ENCODE results near the gene IFT52.
"Not testable (repeated sequence)": the region's sequence is repeated elsewhere in the genome, so short reads cannot be mapped to it uniquely, and the experiment has no call there.

Gene IFT52

GRCh38 chr20:43590036-43590391 lies 723 bp upstream of the IFT52 start:
- Histone ChIP-seq H3K4me3 (ENCODE audit: severe bottlenecking) (peak overlapping the region; percentile 72), H3K27ac (ENCODE audit: poor library complexity, severe bottlenecking) (peak overlapping the region; percentile 22), H3K27me3 (ENCODE audit: insufficient read depth, poor library complexity, severe bottlenecking) (no peaks in the 10 kb centered on the region), H3K36me3 (ENCODE audit: low read depth) (peaks cover 14% of the 10 kb centered on the region), H3K4me1 (ENCODE audit: insufficient read depth, poor library complexity, severe bottlenecking) (peaks cover 13% of the 10 kb centered on the region), H3K9me3 (ENCODE audit: severe bottlenecking) (no peaks in the 10 kb centered on the region)
- no peak for TF ChIP-seq CTCF (IDR thresholded peaks at IDR 0.05; ENCODE audit: poor library complexity, severe bottlenecking)
- DNase-seq (ENCODE audit: low spot score) (no peak), ATAC-seq (ENCODE audit: low read depth) (peak; percentile 1)

- DNase-seq (ENCODE audit: low spot score); ATAC-seq (ENCODE audit: low read depth); H3K4me3 ChIP-seq (ENCODE audit: severe bottlenecking); H3K27me3 ChIP-seq (ENCODE audit: insufficient read depth, poor library complexity, severe bottlenecking); H3K4me1 ChIP-seq (ENCODE audit: insufficient read depth, poor library complexity, severe bottlenecking); H3K9me3 ChIP-seq (ENCODE audit: severe bottlenecking); H3K27ac ChIP-seq (ENCODE audit: poor library complexity, severe bottlenecking): not testable (repeated sequence)
- H3K36me3 ChIP-seq (ENCODE audit: low read depth), result peaks cover 72% of the 10 kb centered on the region
These were observed 11.2 kb downstream of the IFT52 start for GRCh38 chr20:43601960-43602359.

GRCh38 chr20:43603124-43603523 lies 12.4 kb downstream of the IFT52 start:
- Histone ChIP-seq H3K4me3 (ENCODE audit: severe bottlenecking) (no peak overlapping the region), H3K9me3 (ENCODE audit: severe bottlenecking) (no peaks in the 10 kb centered on the region), H3K27ac (ENCODE audit: poor library complexity, severe bottlenecking) (no peak overlapping the region), H3K36me3 (ENCODE audit: low read depth) (peaks cover 63% of the 10 kb centered on the region), H3K4me1 (ENCODE audit: insufficient read depth, poor library complexity, severe bottlenecking) (no peaks in the 10 kb centered on the region), H3K27me3 (ENCODE audit: insufficient read depth, poor library complexity, severe bottlenecking) (no peaks in the 10 kb centered on the region)
- ATAC-seq (ENCODE audit: low read depth) (no peak), DNase-seq (ENCODE audit: low spot score) (no peak)
- no peak for TF ChIP-seq CTCF (IDR thresholded peaks at IDR 0.05; ENCODE audit: poor library complexity, severe bottlenecking)

- Histone ChIP-seq H3K27ac (ENCODE audit: poor library complexity, severe bottlenecking) (no peak overlapping the region), H3K9me3 (ENCODE audit: severe bottlenecking) (no peaks in the 10 kb centered on the region), H3K36me3 (ENCODE audit: low read depth) (peaks cover 64% of the 10 kb centered on the region), H3K4me1 (ENCODE audit: insufficient read depth, poor library complexity, severe bottlenecking) (no peaks in the 10 kb centered on the region), H3K27me3 (ENCODE audit: insufficient read depth, poor library complexity, severe bottlenecking) (no peaks in the 10 kb centered on the region), H3K4me3 (ENCODE audit: severe bottlenecking) (no peak overlapping the region)
- ATAC-seq (ENCODE audit: low read depth) (no peak), DNase-seq (ENCODE audit: low spot score) (no peak)
- TF ChIP-seq CTCF (IDR thresholded peaks at IDR 0.05; ENCODE audit: poor library complexity, severe bottlenecking), result no peak
These were observed 15.0 kb downstream of the IFT52 start for GRCh38 chr20:43605715-43606114.

- H3K4me1 ChIP-seq (ENCODE audit: insufficient read depth, poor library complexity, severe bottlenecking); H3K27me3 ChIP-seq (ENCODE audit: insufficient read depth, poor library complexity, severe bottlenecking); H3K27ac ChIP-seq (ENCODE audit: poor library complexity, severe bottlenecking); H3K9me3 ChIP-seq (ENCODE audit: severe bottlenecking); H3K4me3 ChIP-seq (ENCODE audit: severe bottlenecking); DNase-seq (ENCODE audit: low spot score); ATAC-seq (ENCODE audit: low read depth): not testable (repeated sequence)
- peaks cover 51% of the 10 kb centered on the region for H3K36me3 ChIP-seq (ENCODE audit: low read depth)
These were observed 16.5 kb downstream of the IFT52 start for GRCh38 chr20:43607278-43607677.

- no peak for TF ChIP-seq CTCF (IDR thresholded peaks at IDR 0.05; ENCODE audit: poor library complexity, severe bottlenecking)
- H3K4me3 ChIP-seq (ENCODE audit: severe bottlenecking), result no peak overlapping the region
- no peak for ATAC-seq (ENCODE audit: low read depth)
- H3K9me3 ChIP-seq (ENCODE audit: severe bottlenecking), result no peaks in the 10 kb centered on the region
- peaks cover 53% of the 10 kb centered on the region for H3K36me3 ChIP-seq (ENCODE audit: low read depth)
- H3K27ac ChIP-seq (ENCODE audit: poor library complexity, severe bottlenecking), result no peak overlapping the region
- no peaks in the 10 kb centered on the region for H3K4me1 ChIP-seq (ENCODE audit: insufficient read depth, poor library complexity, severe bottlenecking)
- no peaks in the 10 kb centered on the region for H3K27me3 ChIP-seq (ENCODE audit: insufficient read depth, poor library complexity, severe bottlenecking)
- DNase-seq (ENCODE audit: low spot score), result peak; percentile 46
These were observed 40.9 kb downstream of the IFT52 start for GRCh38 chr20:43631598-43631997.

Measured in RWPE2 (cell line).